DOHH2 (cell line): ENCODE results near the gene UNC119B.

Experiments used
- H3F3A ChIP-seq: fragments of 200-600 bp; sonication (generic), shearing (Covaris generic); 2 replicates; pipeline ENCODE4 v1.6.0; 2016; ENCODE audit warnings: antibody characterized with exemption, mild to moderate bottlenecking; ENCODE audit not compliant: control insufficient read depth, insufficient read depth
- H3K27ac ChIP-seq: fragments of 200-600 bp; sonication (generic); 2 replicates; pipeline ENCODE4 v1.5.1; 2014; ENCODE audit warnings: low read depth, mild to moderate bottlenecking, low read length, moderate library complexity
- H3K27me3 ChIP-seq: fragments of 200-600 bp; sonication (generic); 2 replicates; pipeline ENCODE4 v1.6.1; 2014; ENCODE audit warnings: mild to moderate bottlenecking, low read length, mixed read lengths; ENCODE audit not compliant: control insufficient read depth
- H3K36me3 ChIP-seq: fragments of 200-600 bp; sonication (generic); 2 replicates; pipeline ENCODE4 v1.6.1; 2014; ENCODE audit warnings: mild to moderate bottlenecking, low read length, moderate library complexity, mixed read lengths; ENCODE audit not compliant: control insufficient read depth
- H3K4me1 ChIP-seq: fragments of 200-600 bp; sonication (generic); 2 replicates; pipeline ENCODE4 v1.6.1; 2014; ENCODE audit warnings: mild to moderate bottlenecking, low read length, mixed read lengths; ENCODE audit not compliant: control insufficient read depth
- H3K4me2 ChIP-seq: fragments of 200-600 bp; sonication (generic); 2 replicates; pipeline ENCODE4 v1.6.0; 2014; ENCODE audit warnings: mild to moderate bottlenecking, low read length, moderate library complexity
- H3K4me3 ChIP-seq: fragments of 200-600 bp; sonication (generic); 2 replicates; pipeline ENCODE4 v1.5.1; 2014; ENCODE audit warnings: mild to moderate bottlenecking, low read length, mixed read lengths
- H3K79me2 ChIP-seq: fragments of 200-600 bp; sonication (generic); 2 replicates; pipeline ENCODE4 v1.6.1; 2014; ENCODE audit warnings: mild to moderate bottlenecking, low read length, mixed read lengths; ENCODE audit not compliant: control insufficient read depth
- H3K9me2 ChIP-seq: fragments of 200-600 bp; sonication (generic); replicated peaks from 2 replicates; pipeline ENCODE4 v1.6.1; 2014; ENCODE audit warnings: mild to moderate bottlenecking, low read length, mixed read lengths; ENCODE audit not compliant: control insufficient read depth
- H3K9me3 ChIP-seq: fragments of 200-600 bp; sonication (generic); 2 replicates; pipeline ENCODE4 v1.6.1; 2014; ENCODE audit warnings: antibody characterized with exemption, low read length, mixed read lengths; ENCODE audit not compliant: control insufficient read depth, insufficient read depth
- H4K20me1 ChIP-seq: fragments of 200-600 bp; sonication (generic); 2 replicates; pipeline ENCODE4 v1.6.0; 2014; ENCODE audit warnings: low read depth, mild to moderate bottlenecking, antibody characterized with exemption, low read length, moderate library complexity; ENCODE audit not compliant: control insufficient read depth, insufficient read depth
- EZH2phosphoT487 ChIP-seq: fragments of 200-600 bp; sonication (generic); IDR thresholded peaks from 2 replicates; pipeline ENCODE4 v1.6.1; 2017; ENCODE audit warnings: borderline replicate concordance, mild to moderate bottlenecking, antibody characterized with exemption, low read length, moderate library complexity, mixed read lengths
- TF ChIP-seq, protein P1 (sequence below): fragments of 200-600 bp; sonication (generic); IDR thresholded peaks from one replicate; pipeline ENCODE4 v1.5.1; 2014; ENCODE audit warnings: antibody characterized with exemption, mild to moderate bottlenecking, low read depth, low read length; ENCODE audit not compliant: poor library complexity, severe bottlenecking

Gene UNC119B

GRCh38 chr12:120748242-120748641 lies 38.0 kb downstream of the UNC119B start:
- no peak for TF ChIP-seq EZH2phosphoT487
- TF ChIP-seq, protein P1, sequence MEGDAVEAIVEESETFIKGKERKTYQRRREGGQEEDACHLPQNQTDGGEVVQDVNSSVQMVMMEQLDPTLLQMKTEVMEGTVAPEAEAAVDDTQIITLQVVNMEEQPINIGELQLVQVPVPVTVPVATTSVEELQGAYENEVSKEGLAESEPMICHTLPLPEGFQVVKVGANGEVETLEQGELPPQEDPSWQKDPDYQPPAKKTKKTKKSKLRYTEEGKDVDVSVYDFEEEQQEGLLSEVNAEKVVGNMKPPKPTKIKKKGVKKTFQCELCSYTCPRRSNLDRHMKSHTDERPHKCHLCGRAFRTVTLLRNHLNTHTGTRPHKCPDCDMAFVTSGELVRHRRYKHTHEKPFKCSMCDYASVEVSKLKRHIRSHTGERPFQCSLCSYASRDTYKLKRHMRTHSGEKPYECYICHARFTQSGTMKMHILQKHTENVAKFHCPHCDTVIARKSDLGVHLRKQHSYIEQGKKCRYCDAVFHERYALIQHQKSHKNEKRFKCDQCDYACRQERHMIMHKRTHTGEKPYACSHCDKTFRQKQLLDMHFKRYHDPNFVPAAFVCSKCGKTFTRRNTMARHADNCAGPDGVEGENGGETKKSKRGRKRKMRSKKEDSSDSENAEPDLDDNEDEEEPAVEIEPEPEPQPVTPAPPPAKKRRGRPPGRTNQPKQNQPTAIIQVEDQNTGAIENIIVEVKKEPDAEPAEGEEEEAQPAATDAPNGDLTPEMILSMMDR = no peak
- Histone ChIP-seq H3K36me3 (no peaks in the 10 kb centered on the region), H3F3A (0 out of 2 replicates have a peak, but pooled peaks cover 3% of the 10 kb centered on the region), H3K4me2 (no peak overlapping the region), H3K4me1 (peaks cover under 1% of the 10 kb centered on the region), H3K27me3 (no peaks in the 10 kb centered on the region), H3K9me3 (no peaks in the 10 kb centered on the region), H4K20me1 (no peaks in the 10 kb centered on the region), H3K27ac (no peak overlapping the region), H3K4me3 (no peak overlapping the region), H3K79me2 (no peaks in the 10 kb centered on the region), H3K9me2 (no peaks in the 10 kb centered on the region)

GRCh38 chr12:120749256-120749655 lies 39.0 kb downstream of the UNC119B start:
- Histone ChIP-seq H3K27me3 (no peaks in the 10 kb centered on the region), H3K4me1 (peaks cover 7% of the 10 kb centered on the region), H3K79me2 (no peaks in the 10 kb centered on the region), H4K20me1 (no peaks in the 10 kb centered on the region), H3K9me3 (no peaks in the 10 kb centered on the region), H3K4me2 (no peak overlapping the region), H3K9me2 (no peaks in the 10 kb centered on the region), H3K36me3 (no peaks in the 10 kb centered on the region), H3F3A (0 out of 2 replicates have a peak, but pooled peaks cover 3% of the 10 kb centered on the region), H3K27ac (no peak overlapping the region), H3K4me3 (no peak overlapping the region)
- TF ChIP-seq EZH2phosphoT487 = no peak
- TF ChIP-seq, protein P1 = no peak

GRCh38 chr12:120750806-120751205 lies 40.5 kb downstream of the UNC119B start:
- H3K9me2 ChIP-seq = no peaks in the 10 kb centered on the region
- no peak overlapping the region for H3K4me2 ChIP-seq
- no peaks in the 10 kb centered on the region for H3K36me3 ChIP-seq
- H3F3A ChIP-seq = peaks cover 3% of the 10 kb centered on the region; the same call in 1 of the 2 replicates
- no peak overlapping the region for H3K4me3 ChIP-seq
- no peaks in the 10 kb centered on the region for H3K79me2 ChIP-seq
- H3K9me3 ChIP-seq = no peaks in the 10 kb centered on the region; the same call in 1 of the 2 replicates
- H3K27ac ChIP-seq = no peak overlapping the region
- H3K4me1 ChIP-seq = peaks cover 16% of the 10 kb centered on the region
- no peaks in the 10 kb centered on the region for H3K27me3 ChIP-seq
- H4K20me1 ChIP-seq = no peaks in the 10 kb centered on the region
- no peak for TF ChIP-seq EZH2phosphoT487
- TF ChIP-seq, protein P1 = peak; percentile 40

DNA sequence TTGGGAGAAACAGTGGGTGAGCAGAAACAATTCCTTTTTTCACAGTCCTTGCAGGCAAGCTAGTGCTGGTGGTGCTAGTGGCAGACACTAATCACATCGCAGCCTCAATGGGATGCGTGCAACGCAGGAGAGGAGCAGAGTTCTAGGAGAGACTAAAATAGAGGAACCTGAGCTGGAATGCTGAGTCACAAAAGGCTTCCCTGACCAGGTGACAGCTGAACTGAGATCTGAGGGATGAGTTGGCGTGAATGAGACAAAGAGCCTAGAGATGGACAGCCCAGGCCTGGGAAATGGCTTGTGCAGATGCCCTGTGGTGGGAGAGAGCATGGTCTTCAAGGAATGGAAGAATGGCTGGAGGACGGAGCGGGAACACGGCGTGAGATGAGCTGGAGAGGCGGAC lies 41.1 kb downstream of the UNC119B start:
- Histone ChIP-seq H3K36me3 (no peaks in the 10 kb centered on the region), H3K9me3 (no peaks in the 10 kb centered on the region; the same call in 1 of the 2 replicates), H3K4me3 (no peak overlapping the region), H3K4me2 (no peak overlapping the region), H3K9me2 (no peaks in the 10 kb centered on the region), H3K79me2 (no peaks in the 10 kb centered on the region), H3K27ac (no peak overlapping the region), H3K4me1 (peaks cover 16% of the 10 kb centered on the region), H3F3A (peaks cover 3% of the 10 kb centered on the region; the same call in 1 of the 2 replicates), H3K27me3 (no peaks in the 10 kb centered on the region), H4K20me1 (no peaks in the 10 kb centered on the region)
- TF ChIP-seq, protein P1 = no peak
- TF ChIP-seq EZH2phosphoT487 = no peak
